Spleen (tissue), 11 donors: Measurements from ENCODE around the gene PPM1N. TPM values are rescaled to one million over a fixed set of nuclear protein-coding genes. Genes with fewer than 3 reads are reported as not detected.

Source experiments
- DNase-seq: peaks from one replicate; pipeline ENCODE4 v3.0.0-alpha.2; 2020
- H3K27ac ChIP-seq, 8 donors: fragments of 200-600 bp; sonication (generic) in 7 of 8; 1 replicate in 4 of 8; 2 replicates in 4 of 8; pipeline versions ENCODE4 v1.5.0 to v1.8.0; 2016 to 2021; ENCODE audit warnings: inconsistent platforms in 4 of 8, mild to moderate bottlenecking in 4 of 8, moderate library complexity in 1 of 8
- H3K27me3 ChIP-seq, 7 donors: fragments of 200-600 bp; sonication (generic) in 6 of 7; replicated peaks in 1 of 7; 1 replicate in 4 of 7; 2 replicates in 3 of 7; pipeline versions ENCODE4 v1.5.0 to v1.8.0; 2016 to 2021; ENCODE audit warnings: inconsistent platforms in 3 of 7, mild to moderate bottlenecking in 1 of 7
- H3K36me3 ChIP-seq, 6 donors: fragments of 200-600 bp; sonication (generic) in 5 of 6; 1 replicate in 4 of 6; 2 replicates in 2 of 6; pipeline versions ENCODE4 v1.5.0 to v1.8.0; 2016 to 2021; ENCODE audit warnings: inconsistent platforms in 2 of 6
- H3K4me1 ChIP-seq, 6 donors: fragments of 200-600 bp; sonication (generic) in 5 of 6; 1 replicate in 3 of 6; 2 replicates in 3 of 6; pipeline versions ENCODE4 v1.5.0 to v1.8.0; 2016 to 2021; ENCODE audit warnings: inconsistent platforms in 3 of 6
- H3K4me3 ChIP-seq, 8 donors: fragments of 200-600 bp; sonication (generic) in 7 of 8; 1 replicate in 4 of 8; 2 replicates in 4 of 8; pipeline versions ENCODE4 v1.5.0 to v1.8.0; 2016 to 2021; ENCODE audit warnings: inconsistent platforms in 4 of 8, mild to moderate bottlenecking in 4 of 8, moderate library complexity in 2 of 8
- H3K9me3 ChIP-seq, 8 donors: fragments of 200-600 bp; sonication (generic) in 7 of 8; 1 replicate in 4 of 8; 2 replicates in 4 of 8; pipeline versions ENCODE4 v1.5.0 to v1.8.0; 2016 to 2021; ENCODE audit warnings: inconsistent platforms in 4 of 8
- CTCF ChIP-seq, 11 experiments: fragments of 200-600 bp in 7 of 11; fragments of 450-650 bp in 4 of 11; sonication (generic) in 4 of 11; IDR thresholded peaks in 8 of 11; conservative IDR thresholded peaks in 3 of 11; 1 replicate in 7 of 11; 2 replicates in 4 of 11; pipeline versions ENCODE4 v1.4.0 to v1.8.0; 2016 to 2021; ENCODE audit warnings: antibody characterized with exemption in 11 of 11, inconsistent platforms in 4 of 11, mild to moderate bottlenecking in 1 of 11
- POLR2A ChIP-seq, 3 donors: fragments of 450-650 bp; IDR thresholded peaks; one replicate each; pipeline ENCODE4 v1.5.1; 2017; ENCODE audit warnings: antibody characterized with exemption in 3 of 3, mild to moderate bottlenecking in 1 of 3
- POLR2AphosphoS5 ChIP-seq, 3 donors: sonication (generic); formaldehyde crosslinking; IDR thresholded peaks; one replicate each; pipeline ENCODE4 v1.5.1; 2017; ENCODE audit warnings: antibody characterized with exemption in 3 of 3
- WGBS, 5 donors: extraction: QIAGEN DNeasy Blood & Tissue Kit in 3 of 5; methylation state at CpG; one replicate each; pipeline versions ENCODE4 v1.1.5 to v1.1.7; 2013 to 2018; 5-methylcytosine and 5-hydroxymethylcytosine counted together
- intact Hi-C: fragments of 100-400 bp; cut with DNase I; formaldehyde crosslinking; loops from one replicate; pipeline ENCODE4 v1.15.0; 2023; ENCODE audit warnings: low total_unique reads
- polyA plus RNA-seq, 3 donors: library from polyadenylated mRNA; stranded (reverse); fragments of 200-250 nt; gene quantifications; one replicate each; pipeline ENCODE4 v1.2.1, GENCODE V29; 2013
- total RNA-seq, 7 donors: library from RNA; depleted of rRNA in 3 of 7; stranded (reverse); fragments of >200 nt in 3 of 7; fragmentation: NEBNext Ultra II Directional in 4 of 7; extraction: Animal tissue kit (Norgen Biotek cat#: 25700) in 4 of 7; gene quantifications; one replicate each; pipeline versions ENCODE4 v1.1.0 to v1.2.1, GENCODE V29; 2016 to 2021
- donor health status: healthy with polysubstance abuse.
- donor health status: DM: no; HTN: no; CAD: no; lungs with moderate emphysema.
- donor health status: DM: no; HTN: no; CAD: no.
- donor health status: Bipolar disorder and iron deficiency.
- donor health status: healthy.
- donor health status: DM: no; HTN: no; CAD: no.
- donor health status: DM: yes; HTN: yes; CAD: no.

The PPM1N gene
- total and polyA plus RNA-seq, 10 donors: 6.3 to 21.4 (median 9.7) TPM

GRCh38 chr19:45526971-45527370 is 28.7 kb downstream of the PPM1N start:
- no peak for DNase-seq
- TF ChIP-seq POLR2AphosphoS5 (IDR thresholded peaks at IDR 0.05) (peak; percentile 26 to 50 (median 44)), POLR2A (IDR thresholded peaks at IDR 0.05) (no peak)
- intact Hi-C loops: no loop called here
- peaks cover 0 to 9% (median 3%) of the 10 kb centered on the region in 8 donors for H3K9me3 ChIP-seq
- WGBS, 5 donors: 77 to 94% (median 82%) methylated on average over 4 of the region's 4 CpGs
- peaks cover 8 to 81% (median 52%) of the 10 kb centered on the region in 6 donors for H3K4me1 ChIP-seq
- H3K4me3 ChIP-seq: no peak overlapping the region
- H3K27ac ChIP-seq: peak overlapping the region in 2 of 8 donors; percentile 49 to 55
- no peaks in the 10 kb centered on the region for H3K27me3 ChIP-seq
- H3K36me3 ChIP-seq: peaks cover 2 to 64% (median 57%) of the 10 kb centered on the region in 6 donors

GRCh38 chr19:45527731-45528130 is 29.5 kb downstream of the PPM1N start:
- peaks cover 2 to 56% (median 50%) of the 10 kb centered on the region in 6 donors for H3K36me3 ChIP-seq
- peak overlapping the region in 1 of 8 donors; percentile 55 for H3K27ac ChIP-seq
- H3K27me3 ChIP-seq: no peaks in the 10 kb centered on the region
- peaks cover 0 to 11% (median 3%) of the 10 kb centered on the region in 8 donors for H3K9me3 ChIP-seq
- intact Hi-C loops: no loop called here
- H3K4me1 ChIP-seq: peaks cover 8 to 74% (median 49%) of the 10 kb centered on the region in 6 donors
- WGBS, 5 donors: 77 to 84% (median 81%) methylated on average over 15 of the region's 15 CpGs
- no peak for DNase-seq
- TF ChIP-seq POLR2AphosphoS5 (IDR thresholded peaks at IDR 0.05) (peak in 2 of 3 donors; percentile 45 to 69), CTCF (IDR thresholded peaks at IDR 0.05 in 8 of 11, conservative IDR thresholded peaks at IDR 0.05 in 3 of 11) (no peak)
- no peak overlapping the region for H3K4me3 ChIP-seq

DNA sequence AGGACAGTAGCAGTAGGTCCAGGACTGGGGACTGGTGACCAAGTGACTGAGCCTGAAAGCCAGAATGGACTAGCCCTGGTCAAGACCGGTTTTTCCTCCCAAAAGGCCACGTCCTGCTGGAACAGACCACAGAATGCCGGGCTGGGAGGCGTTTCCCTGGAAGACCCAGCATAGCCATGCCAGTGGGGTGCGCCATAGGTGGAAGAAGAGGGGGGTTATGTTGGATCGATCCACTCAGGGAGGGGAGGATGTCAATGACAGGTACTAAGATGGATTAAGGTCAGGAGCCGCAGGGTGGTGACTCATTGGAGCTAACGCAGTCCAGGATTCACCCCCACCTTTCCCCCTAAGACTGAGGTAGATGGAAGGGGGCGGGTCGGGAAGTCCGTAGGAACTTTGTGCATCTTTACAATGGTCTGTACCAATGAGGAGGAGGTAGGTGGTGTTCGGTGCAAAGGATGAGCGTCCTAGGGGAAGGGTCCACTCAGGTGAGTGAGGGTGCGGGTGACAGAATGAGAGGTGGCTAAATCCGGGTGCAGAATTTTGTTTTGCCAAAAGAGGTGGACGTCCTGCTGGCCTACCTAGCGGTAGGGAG is 30.0 kb downstream of the PPM1N start:
- intact Hi-C loops: no loop called here
- no peak for DNase-seq
- WGBS, 5 donors: 58 to 78% (median 69%) methylated on average over 17 of the region's 17 CpGs

GRCh38 chr19:45528744-45529419 is 30.6 kb downstream of the PPM1N start:
- Histone ChIP-seq H3K9me3 (peaks cover 0 to 11% (median 3%) of the 10 kb centered on the region in 8 donors), H3K27ac (peak overlapping the region in 1 of 8 donors; percentile 17), H3K27me3 (no peaks in the 10 kb centered on the region), H3K4me1 (peaks cover 8 to 62% (median 41%) of the 10 kb centered on the region in 6 donors), H3K36me3 (peaks cover 2 to 45% (median 39%) of the 10 kb centered on the region in 6 donors), H3K4me3 (peak overlapping the region in 3 of 8 donors; percentile 16 to 48 (median 21))
- no peak for TF ChIP-seq CTCF (IDR thresholded peaks at IDR 0.05 in 8 of 11, conservative IDR thresholded peaks at IDR 0.05 in 3 of 11)
- TF ChIP-seq POLR2A (IDR thresholded peaks at IDR 0.05): no peak
- TF ChIP-seq POLR2AphosphoS5 (IDR thresholded peaks at IDR 0.05): peak; percentile 76 to 92 (median 78)
- intact Hi-C loops: no loop called here
- no peak for DNase-seq
- 13 to 26% (median 16%) methylated on average over 30 to 49 of the region's 49 CpGs for WGBS, 5 donors

More for the DNA sequence above, 30.0 kb downstream of the PPM1N start:
- Histone ChIP-seq H3K27me3 (no peaks in the 10 kb centered on the region), H3K27ac (no peak overlapping the region), H3K9me3 (peaks cover 0 to 11% (median 3%) of the 10 kb centered on the region in 8 donors), H3K36me3 (peaks cover 2 to 51% (median 45%) of the 10 kb centered on the region in 6 donors), H3K4me3 (no peak overlapping the region), H3K4me1 (peaks cover 8 to 68% (median 46%) of the 10 kb centered on the region in 6 donors)
- no peak for TF ChIP-seq POLR2A (IDR thresholded peaks at IDR 0.05)
- peak in 2 of 3 donors; percentile 64 for TF ChIP-seq POLR2AphosphoS5 (IDR thresholded peaks at IDR 0.05)

DNA sequence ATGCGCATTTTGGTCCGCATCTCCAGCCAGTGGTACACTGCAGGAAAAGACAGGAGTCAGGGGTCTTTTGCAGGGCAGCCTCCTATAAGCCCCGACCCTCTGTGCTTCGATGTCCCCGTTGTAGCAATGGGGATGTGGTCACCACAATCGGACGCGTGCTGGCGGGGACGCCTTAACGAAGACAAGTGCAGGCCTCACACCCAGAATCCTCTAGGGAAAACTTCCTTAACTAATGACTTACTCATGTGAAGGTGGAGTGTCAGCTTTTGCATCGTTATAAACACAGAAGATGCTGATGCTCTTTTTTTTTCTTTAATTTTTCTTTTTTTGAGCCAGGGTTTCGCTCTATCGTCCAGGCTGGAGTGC is 31.2 kb downstream of the PPM1N start:
- no peak for TF ChIP-seq POLR2AphosphoS5 (IDR thresholded peaks at IDR 0.05)
- intact Hi-C loops: no loop called here
- 33 to 46% (median 36%) methylated on average over 13 to 14 of the region's 14 CpGs for WGBS, 5 donors
- H3K27me3 ChIP-seq: no peaks in the 10 kb centered on the region
- no peak for DNase-seq
- peak overlapping the region in 1 of 8 donors; percentile 17 for H3K27ac ChIP-seq
- H3K9me3 ChIP-seq: peaks cover 0 to 11% (median 3%) of the 10 kb centered on the region in 8 donors
- peaks cover 8 to 57% (median 38%) of the 10 kb centered on the region in 6 donors for H3K4me1 ChIP-seq
- H3K36me3 ChIP-seq: peaks cover 2 to 40% (median 34%) of the 10 kb centered on the region in 6 donors
- peak overlapping the region in 2 of 8 donors; percentile 21 to 48 for H3K4me3 ChIP-seq
